NCI-H1436 (cell line): ENCODE data around the gene OR52I2.

ENCODE experiments used
- DNase-seq: peaks from one replicate; lab custom pipeline; 2025; lab: John Stamatoyannopoulos, UW

The OR52I2 gene

DNA sequence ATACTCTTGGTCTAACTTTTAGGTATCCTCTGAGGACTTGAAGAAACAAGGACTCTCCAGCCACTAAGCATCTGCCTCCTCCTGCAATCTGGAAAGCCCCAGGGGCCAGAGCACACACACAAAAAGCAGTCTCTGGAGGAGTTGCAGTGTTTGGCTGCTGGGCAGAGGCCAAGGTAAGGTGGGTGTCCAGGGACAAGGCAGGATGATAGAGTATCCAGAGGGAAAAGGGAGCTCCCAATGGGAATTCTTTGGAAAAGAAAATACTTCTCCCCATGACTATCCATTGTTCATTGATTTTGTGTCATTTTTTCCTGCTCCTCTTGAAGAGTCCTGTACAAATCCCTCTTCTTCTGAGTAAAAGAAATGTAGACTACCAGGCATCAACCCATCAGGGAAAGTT is at the start of gene OR52I2:
Gene OR52I2 (plus strand): TSS at position 301 of the 400 bp plus-strand sequence.
- no peak for DNase-seq

DNA sequence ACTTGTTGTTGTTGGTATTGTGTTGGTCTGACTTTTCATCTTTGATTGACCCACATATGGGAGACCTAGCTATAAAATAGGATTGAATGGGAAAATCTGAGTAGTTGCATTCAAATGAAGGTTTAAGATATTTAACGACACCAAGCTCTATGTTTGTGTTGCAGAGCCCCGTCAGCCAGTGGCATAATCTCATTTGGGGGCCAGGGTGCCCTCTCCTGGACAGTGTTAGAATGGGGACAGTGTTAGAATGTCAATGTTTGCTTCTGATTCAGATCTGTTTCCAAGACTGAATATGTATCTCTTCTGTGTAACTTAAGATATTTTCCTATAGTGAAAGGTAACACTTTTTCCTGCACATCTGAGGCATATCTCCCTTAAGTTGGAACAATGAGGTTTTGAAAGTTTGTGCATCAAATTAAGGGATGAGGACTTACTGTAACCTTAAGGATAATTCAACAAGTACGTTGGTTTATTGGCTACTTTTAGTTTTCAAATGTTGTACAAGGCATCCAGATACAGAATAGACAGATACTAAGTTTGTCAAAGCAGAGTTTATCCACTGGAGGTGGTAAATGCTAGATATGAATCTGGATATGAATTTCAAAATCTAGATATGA is 41.8 kb upstream of the OR52I2 start:
- peak; percentile 4 for DNase-seq

DNA sequence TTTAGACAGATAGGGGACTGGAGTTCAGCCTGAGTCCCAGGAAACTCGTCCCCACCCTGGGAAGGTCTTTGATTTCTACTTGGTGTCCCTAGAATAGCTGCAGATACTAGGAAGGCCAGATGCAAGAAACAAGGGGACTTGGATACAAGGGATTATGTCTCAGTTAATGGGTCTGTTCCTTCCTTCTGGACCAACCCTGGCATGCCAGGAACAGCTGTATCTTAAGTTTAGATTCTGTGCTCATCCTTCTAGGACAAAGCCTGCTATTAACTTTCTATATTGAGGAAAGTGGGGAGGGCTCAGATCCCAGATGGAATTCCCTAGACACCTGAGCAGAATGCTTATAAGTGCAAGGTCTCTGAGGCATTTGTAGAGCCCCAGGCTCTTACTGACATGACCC is 40.5 kb upstream of the OR52I2 start:
- DNase-seq = no peak

DNA sequence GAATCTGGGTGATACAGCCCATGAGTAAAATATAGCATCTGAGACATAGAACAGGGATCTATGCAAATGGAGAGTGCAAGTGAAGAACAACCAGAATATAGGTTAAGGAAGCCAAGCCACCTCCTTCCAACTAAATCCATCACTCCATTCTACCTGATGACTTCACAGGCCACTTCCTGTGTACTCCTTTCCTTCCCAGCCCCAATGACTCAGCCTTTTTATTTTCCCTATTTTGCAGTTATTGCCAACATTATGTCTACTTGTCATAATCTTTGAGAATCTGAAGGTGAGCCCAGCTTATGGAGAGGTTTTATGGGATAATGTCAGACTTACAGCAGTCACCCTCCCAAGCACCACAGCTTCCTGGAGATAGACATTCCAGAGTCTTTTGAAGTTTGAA is 38.0 kb upstream of the OR52I2 start:
- no peak for DNase-seq

DNA sequence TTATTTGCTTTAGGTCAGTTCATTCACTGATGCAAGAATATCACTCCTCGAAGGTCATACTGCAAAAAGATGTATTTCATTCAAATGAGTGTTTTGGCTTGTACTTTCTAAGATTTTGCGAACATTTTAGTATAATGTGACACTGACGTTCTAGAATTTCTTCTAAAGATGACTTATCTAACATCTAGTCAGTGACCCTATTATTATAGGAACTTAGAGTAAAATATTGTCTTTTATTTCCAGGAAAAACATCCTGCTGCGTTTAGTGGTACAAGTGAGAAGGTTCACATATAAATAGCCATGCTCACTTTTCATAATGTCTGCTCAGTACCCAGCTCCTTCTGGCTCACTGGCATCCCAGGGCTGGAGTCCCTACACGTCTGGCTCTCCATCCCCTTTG is 36.7 kb upstream of the OR52I2 start, which contains the start of gene OR52M1:
Gene OR52M1 (plus strand): TSS at position 301 of the 400 bp plus-strand sequence. CDS start 0 bp downstream, at position 301.
- no peak for DNase-seq

DNA sequence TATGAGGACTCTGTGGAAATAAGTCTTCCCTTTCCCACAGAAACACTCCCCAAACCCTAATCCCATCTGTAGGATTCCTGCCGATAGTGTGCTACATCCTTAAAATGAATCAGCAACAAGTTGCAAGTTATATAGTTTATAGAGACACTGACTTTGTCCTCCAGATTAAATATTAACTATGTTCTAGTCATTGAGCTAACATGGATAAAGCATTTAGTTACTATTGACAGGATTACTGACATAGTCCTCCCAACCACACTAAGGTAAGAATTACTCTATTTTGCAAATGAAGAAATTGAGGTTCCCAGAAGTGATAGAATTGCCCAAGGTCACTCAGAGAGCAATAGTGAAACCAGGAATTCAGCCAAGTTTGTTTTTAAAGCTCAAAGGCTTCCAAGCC is 34.7 kb upstream of the OR52I2 start:
- DNase-seq = no peak

DNA sequence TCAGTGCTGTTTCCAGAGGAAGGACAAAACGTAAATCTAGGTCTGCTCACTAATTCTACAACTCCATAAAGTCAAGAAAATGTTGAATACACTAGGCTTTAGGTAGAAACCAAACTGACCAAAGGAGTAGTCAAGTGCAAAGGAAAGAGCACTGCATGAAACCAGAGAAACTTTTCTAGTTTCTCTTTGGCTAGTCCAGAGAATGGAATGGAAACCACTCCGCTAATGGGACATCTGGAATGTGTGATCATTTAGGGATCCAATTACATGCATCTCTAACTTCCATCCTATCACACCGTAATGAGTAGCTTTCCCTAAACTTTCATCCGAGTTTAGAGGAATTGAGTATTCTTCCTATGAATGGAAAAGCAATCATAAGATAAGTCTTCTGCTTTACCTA is 34.1 kb upstream of the OR52I2 start:
- no peak for DNase-seq

DNA sequence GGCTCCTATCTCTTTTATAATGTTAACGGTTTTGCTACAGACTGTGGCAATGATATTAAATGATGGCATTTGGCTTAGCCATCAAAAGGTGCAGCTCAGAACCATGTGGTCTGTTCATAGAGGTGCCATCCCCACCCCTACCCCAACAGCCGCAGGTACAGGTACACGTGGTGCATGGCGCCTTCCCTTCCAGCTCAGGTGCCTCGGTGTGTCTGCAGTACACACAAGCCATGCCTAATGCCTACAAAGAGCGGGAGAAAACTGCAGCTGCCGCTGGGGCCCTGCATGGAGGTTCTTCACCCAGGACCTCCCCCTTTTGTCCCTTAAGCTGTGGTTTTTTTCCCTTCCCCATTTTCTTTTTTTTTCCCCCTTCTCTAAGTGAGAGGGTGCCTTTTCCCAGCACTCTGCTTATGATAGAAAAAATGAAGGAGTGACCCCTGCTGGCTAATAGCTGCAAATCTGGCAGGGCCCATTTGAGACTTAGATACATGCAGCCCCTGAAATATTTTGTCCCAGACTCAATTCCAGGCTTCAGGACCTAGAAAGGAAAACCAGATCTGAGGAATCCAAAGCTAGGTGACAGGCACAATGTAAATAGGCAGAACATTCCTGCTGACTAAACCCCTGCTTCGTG is 30.1 kb upstream of the OR52I2 start:
- no peak for DNase-seq

DNA sequence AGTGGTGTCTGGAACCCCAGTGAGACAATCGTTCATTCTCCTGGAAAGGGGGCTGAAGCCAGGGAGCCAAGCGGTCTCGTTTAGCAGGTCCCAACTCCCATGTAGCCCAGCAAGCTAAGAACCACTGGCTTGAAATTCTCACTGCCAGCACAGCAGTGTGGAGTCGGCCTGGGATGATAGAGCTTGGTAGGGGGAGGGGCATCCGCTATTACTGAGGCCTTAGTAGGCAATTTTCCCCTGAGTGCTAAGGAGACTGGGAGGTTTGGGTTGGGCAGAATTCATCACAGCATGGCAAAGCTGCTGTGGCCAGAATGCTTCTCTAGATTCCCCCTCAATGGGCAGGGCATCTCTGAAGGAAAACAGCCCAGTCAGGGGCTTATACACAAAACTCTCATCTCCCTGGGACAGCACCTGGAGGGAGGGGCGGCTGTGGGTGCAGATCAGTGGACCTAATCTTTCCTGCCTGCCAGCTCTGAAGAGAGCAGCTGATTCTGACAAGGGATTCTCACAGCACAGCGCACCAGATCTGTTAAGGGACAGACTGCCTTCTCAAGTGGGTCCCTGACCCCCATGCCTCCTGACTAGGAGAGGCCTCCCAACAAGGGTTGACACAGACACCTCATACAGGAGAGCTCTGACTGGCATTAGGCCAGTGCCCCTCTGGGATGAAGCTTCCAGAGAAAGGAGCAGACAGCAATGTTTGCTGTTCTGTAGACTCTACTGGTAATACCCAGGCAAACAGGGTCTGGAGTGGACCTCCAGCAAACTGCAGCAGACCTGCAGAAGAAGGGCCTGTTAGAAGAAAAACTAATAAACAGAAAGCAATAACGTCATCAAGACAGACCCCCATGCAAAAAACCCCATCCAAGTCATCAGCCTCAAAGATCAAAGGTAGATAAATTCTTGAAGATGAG is 21.8 kb upstream of the OR52I2 start:
- no peak for DNase-seq

DNA sequence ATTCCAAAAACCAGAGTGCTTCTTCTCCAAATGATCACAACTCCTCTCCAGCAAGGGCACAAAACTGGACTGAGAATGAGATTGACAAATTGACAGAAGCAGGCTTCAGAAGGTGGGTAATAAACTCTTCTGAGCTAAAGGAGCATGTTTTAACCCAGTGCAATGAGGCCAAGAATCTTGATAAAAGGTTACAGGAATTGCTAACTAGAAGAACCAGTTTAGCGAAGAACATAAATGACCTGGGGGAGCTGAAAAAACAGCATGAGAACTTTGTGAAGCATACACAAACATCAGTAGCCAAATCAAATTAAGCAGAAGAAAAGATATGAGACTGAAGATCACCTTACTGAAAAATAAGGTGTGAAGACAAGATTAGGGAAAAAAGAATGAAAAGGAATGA is 21.1 kb upstream of the OR52I2 start:
- no peak for DNase-seq

DNA sequence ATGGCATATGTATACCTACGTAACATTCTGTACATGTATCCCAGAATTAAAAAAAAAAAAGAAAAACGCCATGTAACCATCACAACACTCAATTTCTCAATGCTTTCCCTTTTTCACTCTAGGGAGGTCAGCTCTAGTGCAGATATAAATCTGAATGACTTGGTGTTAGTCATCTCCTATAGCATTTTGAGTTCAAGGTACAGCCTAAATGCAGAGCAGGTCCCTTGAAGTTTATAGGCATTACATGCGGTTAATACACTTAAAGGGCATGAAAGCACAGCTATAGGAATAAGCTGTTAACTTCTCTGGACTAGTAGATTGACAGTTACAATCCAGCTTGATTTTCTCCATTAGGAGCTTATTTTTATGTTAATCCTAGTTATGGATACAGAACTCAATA is 16.2 kb upstream of the OR52I2 start:
- no peak for DNase-seq

DNA sequence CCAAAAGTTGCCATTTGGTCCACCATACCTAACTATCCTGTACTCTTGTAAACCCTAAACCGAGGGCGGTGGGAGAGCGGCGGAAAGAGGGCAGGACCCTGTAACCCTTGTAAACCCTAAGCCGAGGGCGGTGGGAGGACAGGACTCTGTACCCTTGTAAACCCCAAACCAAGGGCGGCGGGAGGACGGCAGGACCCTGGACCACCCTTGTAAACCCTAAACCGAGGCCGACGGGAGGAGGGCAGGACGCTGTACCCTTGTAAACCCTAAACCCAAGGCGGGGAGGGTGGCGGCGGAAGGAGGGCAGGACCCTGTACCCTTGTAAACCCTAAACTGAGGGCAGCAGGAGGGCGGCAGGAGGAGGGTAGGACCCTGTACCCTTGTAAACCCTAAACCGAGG is 12.5 kb upstream of the OR52I2 start:
- no peak for DNase-seq

DNA sequence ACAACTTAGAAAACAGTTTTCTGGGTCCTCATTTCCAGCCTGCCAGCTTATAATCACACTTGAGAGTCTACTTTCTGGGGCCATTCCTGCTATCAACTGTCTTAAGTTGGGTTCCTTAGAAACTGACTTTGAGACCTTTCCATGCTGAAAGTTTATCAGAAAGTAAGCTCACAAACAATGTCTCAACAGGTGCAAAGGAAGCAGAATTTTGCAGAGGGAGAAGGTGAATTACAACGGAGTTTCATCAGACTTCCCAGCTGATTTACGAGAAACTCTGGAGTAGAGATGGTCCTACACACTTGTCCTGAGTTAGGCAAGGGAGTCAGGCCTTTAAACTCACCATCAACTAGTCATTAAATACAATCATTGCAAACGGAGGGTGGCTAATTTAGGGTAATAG is 4.7 kb upstream of the OR52I2 start:
- DNase-seq = no peak

DNA sequence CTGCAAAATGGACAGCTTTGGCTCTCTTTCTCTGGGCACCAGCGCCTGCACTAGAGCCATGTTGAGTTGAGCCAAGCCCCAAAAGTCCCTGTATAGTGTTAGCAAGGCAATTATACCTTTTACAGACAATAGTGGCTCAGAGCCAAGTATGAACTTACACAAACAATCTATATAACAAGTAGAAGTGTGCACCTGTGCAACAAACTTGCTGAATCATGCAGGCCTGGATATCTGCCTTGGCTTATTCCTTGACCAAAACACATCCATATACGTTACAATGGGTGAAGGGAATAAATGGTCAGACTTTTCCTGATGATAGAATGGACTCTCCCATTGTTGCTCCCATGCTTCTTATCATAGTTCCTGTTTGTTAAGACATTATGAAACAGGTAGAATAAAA is 3.8 kb upstream of the OR52I2 start:
- DNase-seq = no peak

DNA sequence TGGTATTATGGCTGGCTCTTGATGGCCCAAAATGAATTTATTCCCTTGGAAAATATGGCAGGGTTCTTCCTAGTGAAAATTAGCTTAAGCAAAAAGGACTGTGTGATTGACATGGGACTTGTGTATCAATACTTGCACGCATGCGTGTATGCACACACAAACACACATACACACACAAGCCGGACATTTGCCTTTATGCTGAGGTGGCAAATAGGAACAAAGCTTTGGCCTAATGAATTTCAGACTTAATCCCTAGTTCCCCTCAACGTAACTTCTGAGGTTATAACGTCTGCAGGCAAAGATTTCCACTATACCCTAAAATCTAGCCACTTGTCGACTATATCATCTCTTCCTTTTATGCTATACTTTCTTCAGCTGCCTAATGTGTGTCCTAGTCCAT is 2.9 kb upstream of the OR52I2 start:
- DNase-seq = no peak

DNA sequence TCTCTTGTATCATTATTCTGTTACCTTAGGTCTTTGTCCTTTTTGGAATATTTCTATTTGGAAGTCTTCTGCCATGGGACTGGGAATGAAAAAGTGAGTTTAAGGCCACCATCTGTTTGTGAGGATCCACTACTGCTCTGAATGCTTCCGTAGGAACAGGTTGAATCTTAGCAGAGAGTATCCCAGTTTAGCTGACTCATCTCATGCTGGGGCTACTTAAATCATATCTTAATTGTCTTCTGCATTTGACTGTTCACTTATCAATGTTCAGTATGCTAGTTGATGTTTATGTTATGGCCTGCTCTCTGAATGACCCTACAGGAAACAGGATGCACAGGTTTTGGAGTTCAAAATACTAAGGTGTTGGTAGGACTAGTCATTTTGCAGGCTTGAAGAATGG is 1.4 kb upstream of the OR52I2 start:
- no peak for DNase-seq

DNA sequence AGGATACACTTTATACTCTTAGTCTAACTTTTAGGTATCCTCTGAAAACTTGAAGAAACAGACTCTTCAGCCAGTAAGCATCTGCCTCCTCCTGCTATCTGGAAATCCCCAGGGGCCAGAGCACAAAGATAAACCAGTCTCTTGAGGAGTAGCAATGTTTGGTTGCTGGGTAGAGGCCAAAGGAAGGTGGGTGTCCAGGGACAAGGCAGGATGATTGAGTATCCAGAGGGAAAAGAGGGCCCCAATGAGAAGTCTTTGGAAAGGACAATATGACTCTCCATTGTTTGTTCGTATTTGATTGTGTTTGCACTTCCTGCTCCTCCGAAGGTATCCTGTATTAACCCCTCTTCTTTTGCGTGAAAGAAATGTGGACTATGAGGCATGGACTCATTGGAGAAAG is 7.5 kb downstream of the OR52I2 start:
- DNase-seq = no peak

DNA sequence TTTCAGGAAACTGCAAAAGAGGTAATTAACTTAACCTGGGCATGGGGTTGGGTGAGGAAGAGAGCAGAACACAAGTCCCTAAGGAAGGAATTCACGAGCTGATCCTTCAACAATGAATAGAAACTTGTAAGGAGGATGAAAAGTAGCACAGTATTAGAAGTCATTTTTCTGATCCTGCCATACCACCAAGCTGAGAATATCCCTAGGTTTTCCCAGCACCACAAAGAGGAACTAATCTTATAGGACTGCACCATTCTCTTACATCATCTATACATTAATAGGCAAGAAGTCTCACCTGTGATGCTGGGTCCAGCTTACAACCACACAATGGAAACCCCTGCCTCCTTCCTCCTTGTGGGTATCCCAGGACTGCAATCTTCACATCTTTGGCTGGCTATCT is 12.2 kb downstream of the OR52I2 start, which contains the start of gene OR52I1:
Gene OR52I1 (plus strand): TSS at position 301 of the 400 bp plus-strand sequence. CDS start 0 bp downstream, at position 301.
- no peak for DNase-seq

DNA sequence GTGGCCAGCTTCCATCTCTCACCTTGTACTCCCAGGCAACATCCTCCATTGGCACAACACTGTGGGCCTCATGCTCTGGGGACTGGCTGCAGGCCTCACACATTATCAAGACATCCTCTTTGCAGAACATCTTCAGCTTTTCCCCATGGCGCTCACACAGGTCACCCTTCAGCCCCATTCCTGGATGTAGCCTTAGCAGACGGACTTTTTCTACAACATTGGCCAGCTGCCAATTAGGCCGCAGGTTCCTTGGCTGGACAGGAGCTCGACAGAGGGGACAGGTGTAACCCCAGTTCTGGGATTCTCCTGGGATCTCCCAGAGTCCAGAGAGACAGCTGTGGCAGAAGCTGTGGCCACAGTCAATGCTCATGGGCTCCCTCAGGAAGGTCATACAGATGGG is 23.5 kb downstream of the OR52I2 start:
- DNase-seq = no peak

DNA sequence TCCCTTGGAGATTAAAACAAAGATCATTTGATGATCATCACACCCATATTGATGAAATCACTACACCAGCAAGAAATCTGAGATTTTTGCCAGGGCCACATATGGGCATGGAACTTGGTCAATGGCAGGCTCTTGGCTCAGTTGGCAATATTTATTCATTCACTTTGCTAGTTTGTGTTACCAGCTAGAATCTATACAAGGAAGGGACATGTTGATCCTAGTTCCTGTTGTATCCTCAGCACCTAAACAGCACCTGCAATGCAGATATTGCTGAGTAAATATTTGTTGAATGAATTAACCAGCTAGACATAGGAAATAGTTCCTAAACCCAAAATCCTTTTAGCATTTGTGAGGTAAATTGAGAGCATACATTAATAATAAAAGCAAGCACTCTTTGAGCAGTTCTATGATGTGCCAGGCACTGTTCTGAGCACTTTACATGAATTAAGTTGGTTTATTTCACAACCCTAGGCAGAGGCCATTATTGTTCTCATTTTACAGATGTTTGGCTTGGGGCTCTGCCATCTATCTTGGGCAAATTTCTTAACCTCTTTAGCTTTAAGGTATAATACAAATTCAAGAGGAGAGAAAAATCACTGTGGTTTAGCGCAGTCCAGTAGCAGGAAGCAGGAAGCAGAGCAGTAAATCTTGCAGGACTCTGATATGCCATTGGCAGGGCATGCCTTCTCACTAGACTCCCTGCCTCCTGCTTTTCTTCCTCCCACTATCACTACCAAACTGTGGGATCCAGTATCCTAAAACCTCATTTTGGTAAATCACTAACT is 24.9 kb downstream of the OR52I2 start:
- DNase-seq = peak; percentile 20

DNA sequence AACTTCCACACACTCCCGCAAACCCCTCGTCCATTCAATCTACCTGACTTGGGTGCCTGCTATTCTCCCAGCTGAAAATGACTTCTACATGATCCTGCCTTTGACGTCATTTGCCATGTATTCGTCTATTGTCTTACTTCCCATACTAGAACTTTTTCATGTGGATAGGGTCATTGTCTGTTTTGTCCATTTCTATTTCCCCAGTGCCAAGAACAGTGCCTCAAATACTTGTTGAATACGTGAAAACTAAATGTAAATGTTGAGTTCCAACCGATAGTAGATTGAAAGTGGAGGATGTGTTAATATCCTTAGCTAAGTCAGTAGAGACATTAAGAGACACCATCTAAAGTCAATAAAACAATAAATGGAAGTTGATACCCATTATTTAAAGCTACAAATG is 25.6 kb downstream of the OR52I2 start:
- no peak for DNase-seq
